HepG2 (cell line): ENCODE measurements around the gene ATG2A. TPM values are rescaled to one million over a fixed set of nuclear protein-coding genes. Genes with fewer than 3 reads are reported as not detected.

Experiments used
- CBX1 ChIP-seq: IDR thresholded peaks from one replicate; pipeline ENCODE4 v1.6.1; 2016; ENCODE audit warnings: antibody characterized with exemption, low read depth
- ELF3 ChIP-seq: IDR thresholded peaks from 2 replicates; pipeline ENCODE4 v1.6.1; 2016; ENCODE audit warnings: missing genetic modification reagents, missing compliant biosample characterization
- FOSL2 ChIP-seq: sonication (generic); formaldehyde crosslinking; IDR thresholded peaks from 2 replicates; pipeline ENCODE4 v1.4.0; 2020; ENCODE audit warnings: missing genetic modification reagents
- FOXO1 ChIP-seq: sonication (generic); formaldehyde crosslinking; IDR thresholded peaks from 2 replicates; pipeline ENCODE4 v1.4.0; 2020; ENCODE audit warnings: missing genetic modification reagents
- HNRNPL ChIP-seq: fragments of 200-400 bp; formaldehyde crosslinking; IDR thresholded peaks from 2 replicates; pipeline ENCODE4 v1.6.1; 2017; ENCODE audit warnings: mild to moderate bottlenecking, low read depth, low read length
- MEIS2 ChIP-seq: sonication (generic); formaldehyde crosslinking; IDR thresholded peaks from 2 replicates; pipeline ENCODE4 v1.9.0; 2021; ENCODE audit warnings: mild to moderate bottlenecking, missing genetic modification reagents
- PREB ChIP-seq: sonication (generic); formaldehyde crosslinking; IDR thresholded peaks from 2 replicates; pipeline ENCODE4 v1.4.0; 2020; ENCODE audit warnings: missing genetic modification reagents
- SOX5 ChIP-seq: IDR thresholded peaks from 2 replicates; pipeline ENCODE4 v1.6.1; 2016; ENCODE audit warnings: borderline replicate concordance
- SSRP1 ChIP-seq: IDR thresholded peaks from 2 replicates; pipeline ENCODE4 v1.6.1; 2016; ENCODE audit warnings: control low read depth
- SYNCRIP ChIP-seq: fragments of 200-400 bp; formaldehyde crosslinking; IDR thresholded peaks from 2 replicates; pipeline ENCODE4 v1.6.1; 2018; ENCODE audit warnings: mild to moderate bottlenecking, low read depth, low read length; ENCODE audit not compliant: insufficient read depth
- TCF12 ChIP-seq, 2 experiments: fragments of 450-650 bp in 1 of 2; sonication (generic) in 1 of 2; formaldehyde crosslinking in 1 of 2; IDR thresholded peaks; 2 replicates each; pipeline versions ENCODE4 v1.6.1 to v1.8.0; 2017 to 2022; ENCODE audit warnings: antibody characterized with exemption in 1 of 2, mild to moderate bottlenecking in 1 of 2, missing genetic modification reagents in 1 of 2, moderate library complexity in 1 of 2
- THAP8 ChIP-seq: sonication (generic); formaldehyde crosslinking; IDR thresholded peaks from 2 replicates; pipeline ENCODE4 v1.5.1; 2020; ENCODE audit warnings: missing genetic modification reagents, mild to moderate bottlenecking, borderline replicate concordance
- ZBTB1 ChIP-seq: sonication (generic); formaldehyde crosslinking; IDR thresholded peaks from 2 replicates; pipeline ENCODE4 v1.4.0; 2020; ENCODE audit warnings: missing genetic modification reagents, borderline replicate concordance
- ZNF329 ChIP-seq: sonication (generic); formaldehyde crosslinking; IDR thresholded peaks from 2 replicates; pipeline ENCODE4 v1.9.0; 2021; ENCODE audit warnings: low read depth, mild to moderate bottlenecking, missing genetic modification reagents
- ZNF343 ChIP-seq: sonication (generic); formaldehyde crosslinking; IDR thresholded peaks from 2 replicates; pipeline ENCODE4 v1.4.0; 2020; ENCODE audit warnings: mild to moderate bottlenecking, missing genetic modification reagents
- ZNF563 ChIP-seq: sonication (generic); formaldehyde crosslinking; IDR thresholded peaks from 2 replicates; pipeline ENCODE4 v1.8.0; 2022; ENCODE audit warnings: mild to moderate bottlenecking, moderate library complexity, missing genetic modification reagents
- ZNF577 ChIP-seq: sonication (generic); formaldehyde crosslinking; IDR thresholded peaks from 2 replicates; pipeline ENCODE4 v1.4.0; 2020; ENCODE audit warnings: mild to moderate bottlenecking, low read depth, missing genetic modification reagents, borderline replicate concordance
- ZNF616 ChIP-seq: sonication (generic); formaldehyde crosslinking; IDR thresholded peaks from 2 replicates; pipeline ENCODE4 v1.5.0; 2020; ENCODE audit warnings: low read depth, mild to moderate bottlenecking, missing genetic modification reagents
- ZNF619 ChIP-seq: sonication (generic); formaldehyde crosslinking; IDR thresholded peaks from 2 replicates; pipeline ENCODE4 v1.4.0; 2020; ENCODE audit warnings: mild to moderate bottlenecking, missing genetic modification reagents
- ZNF644 ChIP-seq: IDR thresholded peaks from 2 replicates; pipeline ENCODE4 v1.6.1; 2016; ENCODE audit warnings: low read depth
- ZNF678 ChIP-seq: sonication (generic); formaldehyde crosslinking; IDR thresholded peaks from 2 replicates; pipeline ENCODE4 v1.4.0; 2020; ENCODE audit warnings: mild to moderate bottlenecking, missing genetic modification reagents
- ZNF746 ChIP-seq: sonication (generic); formaldehyde crosslinking; IDR thresholded peaks from 2 replicates; pipeline ENCODE4 v1.8.0; 2022; ENCODE audit warnings: mild to moderate bottlenecking, missing genetic modification reagents
- ZNF879 ChIP-seq: sonication (generic); formaldehyde crosslinking; IDR thresholded peaks from 2 replicates; pipeline ENCODE4 v1.8.1; 2023; ENCODE audit warnings: missing genetic modification reagents
- polyA plus RNA-seq, 8 experiments: library from polyadenylated mRNA; depleted of rRNA in 3 of 8; stranded (reverse) in 7 of 8; unstranded in 1 of 8; fragments of >200 nt; fragmentation: Illumina TruSeq in 4 of 8; extraction: Trizol in 4 of 8; gene quantifications; 2 replicates each; pipeline versions ENCODE4 v1.2.1 to v1.2.3, GENCODE V29; 2011 to 2016; ENCODE audit warnings: low read depth in 4 of 8, missing spikeins in 1 of 8, mixed read lengths in 1 of 8; ENCODE audit not compliant: insufficient read depth in 1 of 8
- total RNA-seq, 5 experiments: library from RNA; depleted of rRNA; stranded (reverse); fragments of >200 nt; fragmentation: Illumina TruSeq; extraction: Trizol; gene quantifications; 2 replicates each; pipeline ENCODE4 v1.2.3, GENCODE V29; 2016; ENCODE audit warnings: low read depth in 1 of 5
- TF ChIP-seq, protein P1 (sequence below): sonication (generic); formaldehyde crosslinking; IDR thresholded peaks from 2 replicates; pipeline ENCODE4 v1.5.0; 2020; ENCODE audit warnings: mild to moderate bottlenecking, missing genetic modification reagents
- TF ChIP-seq, protein P2 (sequence below): sonication (generic); formaldehyde crosslinking; conservative IDR thresholded peaks from 2 replicates; pipeline ENCODE4 v1.4.0; 2020; ENCODE audit warnings: missing genetic modification reagents

ATG2A gene
- total and polyA plus RNA-seq, 2 of the 13 experiments (the other 11 are each of a cell fraction or from before 2014, with no cell fraction given), result 6.7 to 8.0 TPM

DNA sequence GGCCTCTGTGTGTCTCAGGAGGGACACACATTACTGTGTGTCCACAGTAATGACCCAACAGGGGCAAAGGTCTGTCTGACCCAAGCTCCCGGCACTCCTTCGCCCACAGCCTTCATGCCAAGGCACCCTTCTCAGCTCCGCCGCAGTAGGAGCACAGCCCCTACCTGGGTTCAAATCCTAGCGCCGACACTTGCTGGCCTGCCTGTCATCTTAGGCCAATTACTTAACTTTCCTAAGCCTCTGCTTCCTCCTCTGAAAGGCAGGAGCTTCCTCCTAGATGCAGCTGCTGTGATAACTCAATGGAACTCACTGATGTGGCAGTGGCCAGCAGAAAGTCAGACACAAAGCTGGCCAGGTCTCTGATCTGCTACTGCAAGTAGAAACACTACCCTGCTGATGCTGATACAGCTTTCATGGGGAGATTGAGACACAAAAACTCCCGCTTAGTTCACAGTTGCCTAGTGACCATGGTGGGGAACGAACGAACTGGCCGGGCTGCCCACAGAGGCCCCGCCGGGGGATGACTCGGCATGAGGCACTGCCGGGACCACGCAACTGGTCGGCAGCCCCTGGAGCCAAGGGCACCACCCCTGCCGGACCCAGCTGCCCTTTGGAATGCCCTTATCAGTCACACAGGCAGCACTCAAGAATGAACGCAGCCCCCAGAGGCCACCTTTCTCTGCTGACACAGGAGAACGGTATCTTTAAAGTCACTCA is 46.7 kb downstream of the ATG2A start (continued):
- TF ChIP-seq, protein P1, sequence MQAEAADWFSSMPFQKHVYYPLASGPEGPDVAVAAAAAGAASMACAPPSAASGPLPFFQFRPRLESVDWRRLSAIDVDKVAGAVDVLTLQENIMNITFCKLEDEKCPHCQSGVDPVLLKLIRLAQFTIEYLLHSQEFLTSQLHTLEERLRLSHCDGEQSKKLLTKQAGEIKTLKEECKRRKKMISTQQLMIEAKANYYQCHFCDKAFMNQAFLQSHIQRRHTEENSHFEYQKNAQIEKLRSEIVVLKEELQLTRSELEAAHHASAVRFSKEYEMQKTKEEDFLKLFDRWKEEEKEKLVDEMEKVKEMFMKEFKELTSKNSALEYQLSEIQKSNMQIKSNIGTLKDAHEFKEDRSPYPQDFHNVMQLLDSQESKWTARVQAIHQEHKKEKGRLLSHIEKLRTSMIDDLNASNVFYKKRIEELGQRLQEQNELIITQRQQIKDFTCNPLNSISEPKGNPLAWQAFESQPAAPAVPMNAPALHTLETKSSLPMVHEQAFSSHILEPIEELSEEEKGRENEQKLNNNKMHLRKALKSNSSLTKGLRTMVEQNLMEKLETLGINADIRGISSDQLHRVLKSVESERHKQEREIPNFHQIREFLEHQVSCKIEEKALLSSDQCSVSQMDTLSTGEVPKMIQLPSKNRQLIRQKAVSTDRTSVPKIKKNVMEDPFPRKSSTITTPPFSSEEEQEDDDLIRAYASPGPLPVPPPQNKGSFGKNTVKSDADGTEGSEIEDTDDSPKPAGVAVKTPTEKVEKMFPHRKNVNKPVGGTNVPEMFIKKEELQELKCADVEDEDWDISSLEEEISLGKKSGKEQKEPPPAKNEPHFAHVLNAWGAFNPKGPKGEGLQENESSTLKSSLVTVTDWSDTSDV (CRISPR knock-in tag), result no peak
- no peak for TF ChIP-seq SYNCRIP
- 0 out of 2 replicates have a peak, but pooled peaks have one; percentile 21 for TF ChIP-seq ZNF616 (CRISPR knock-in tag)
- TF ChIP-seq ZNF746, result no peak
- no peak for TF ChIP-seq THAP8 (CRISPR knock-in tag)
- TF ChIP-seq CBX1, result no peak
- no peak for TF ChIP-seq SOX5 (CRISPR knock-in tag)
- TF ChIP-seq, protein P2, sequence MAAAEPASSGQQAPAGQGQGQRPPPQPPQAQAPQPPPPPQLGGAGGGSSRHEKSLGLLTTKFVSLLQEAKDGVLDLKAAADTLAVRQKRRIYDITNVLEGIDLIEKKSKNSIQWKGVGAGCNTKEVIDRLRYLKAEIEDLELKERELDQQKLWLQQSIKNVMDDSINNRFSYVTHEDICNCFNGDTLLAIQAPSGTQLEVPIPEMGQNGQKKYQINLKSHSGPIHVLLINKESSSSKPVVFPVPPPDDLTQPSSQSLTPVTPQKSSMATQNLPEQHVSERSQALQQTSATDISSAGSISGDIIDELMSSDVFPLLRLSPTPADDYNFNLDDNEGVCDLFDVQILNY (CRISPR knock-in tag), result no peak
- TF ChIP-seq ZNF678 (CRISPR knock-in tag), result no peak
- no peak for TF ChIP-seq ZNF343 (CRISPR knock-in tag)
- TF ChIP-seq ELF3 (CRISPR knock-in tag), result 0 out of 2 replicates have a peak, but pooled peaks have one; percentile 18
- TF ChIP-seq FOXO1 (CRISPR knock-in tag), result no peak
- peak; percentile 41; the same call in 1 of the 2 replicates for TF ChIP-seq ZNF563 (CRISPR knock-in tag)
- TF ChIP-seq ZNF879 (CRISPR knock-in tag), result no peak
- peak; percentile 55 for TF ChIP-seq SSRP1 (CRISPR knock-in tag)
- no peak for TF ChIP-seq PREB (CRISPR knock-in tag)
- no peak for TF ChIP-seq ZBTB1 (CRISPR knock-in tag)
- TF ChIP-seq FOSL2 (CRISPR knock-in tag), result peak; percentile 77
- TF ChIP-seq HNRNPL, result peak; percentile 93
- no peak for TF ChIP-seq ZNF329 (CRISPR knock-in tag)
- TF ChIP-seq ZNF577, result no peak
- TF ChIP-seq ZNF619 (CRISPR knock-in tag), result no peak
- no peak for TF ChIP-seq MEIS2 (CRISPR knock-in tag)
- TF ChIP-seq TCF12 (IDR thresholded peaks at IDR 0.05), result no peak
- no peak for TF ChIP-seq TCF12 (CRISPR knock-in tag; IDR thresholded peaks at IDR 0.05)
- peak; percentile 36; the same call in 1 of the 2 replicates for TF ChIP-seq ZNF644 (CRISPR knock-in tag)
